ENCODE measurements around the gene MEIS1.

MEIS1 gene

GRCh38 chr2:66539452-66539851 lies 104.5 kb downstream of the MEIS1 start:
- DNase-seq, result no peak

DNA sequence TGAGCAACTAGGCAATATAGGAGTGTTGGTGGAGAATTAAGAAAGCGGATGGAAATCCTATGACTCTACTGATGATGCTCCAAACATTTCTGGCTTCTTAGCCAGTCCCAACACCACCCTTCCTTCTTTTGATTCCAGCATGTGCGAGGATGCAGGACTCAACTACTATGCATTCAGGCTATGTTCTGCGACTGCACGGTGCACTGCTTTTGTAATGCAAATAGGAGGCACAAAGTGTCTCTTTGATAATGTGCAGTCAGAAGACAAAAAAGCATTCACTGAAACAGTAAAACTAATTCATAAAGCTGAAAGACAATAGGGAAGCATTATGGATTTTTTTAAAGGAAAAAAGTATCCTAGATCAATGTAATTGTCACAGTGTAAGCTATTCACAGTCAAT lies 106.7 kb downstream of the MEIS1 start:
- no peak for DNase-seq

GRCh38 chr2:66543257-66543767 lies 108.4 kb downstream of the MEIS1 start:
- DNase-seq, result no peak

GRCh38 chr2:66544258-66544657 lies 109.3 kb downstream of the MEIS1 start:
- no peak for DNase-seq

DNA sequence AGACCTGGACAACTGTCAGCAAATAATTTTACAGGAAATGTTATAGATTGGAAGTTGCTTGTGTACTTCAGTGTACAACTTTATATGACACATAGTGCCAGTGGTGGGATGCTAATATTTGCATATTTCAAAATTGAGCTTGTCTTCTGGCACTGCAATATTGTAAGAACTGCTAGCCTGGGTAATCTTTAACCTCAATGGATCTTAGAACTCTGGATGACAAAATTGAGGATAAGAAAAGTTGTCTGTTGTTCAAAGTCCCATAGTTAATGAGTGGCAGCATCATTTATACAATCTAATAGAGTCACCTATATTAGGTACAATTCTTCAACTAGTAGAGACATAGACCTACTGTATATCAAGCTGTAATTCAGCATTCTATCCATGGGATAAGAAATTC lies 110.3 kb downstream of the MEIS1 start:
- DNase-seq, result no peak

GRCh38 chr2:66547118-66547517 lies 112.2 kb downstream of the MEIS1 start:
- no peak for DNase-seq

GRCh38 chr2:66547887-66548286 lies 113.0 kb downstream of the MEIS1 start:
- DNase-seq, result no peak

DNA sequence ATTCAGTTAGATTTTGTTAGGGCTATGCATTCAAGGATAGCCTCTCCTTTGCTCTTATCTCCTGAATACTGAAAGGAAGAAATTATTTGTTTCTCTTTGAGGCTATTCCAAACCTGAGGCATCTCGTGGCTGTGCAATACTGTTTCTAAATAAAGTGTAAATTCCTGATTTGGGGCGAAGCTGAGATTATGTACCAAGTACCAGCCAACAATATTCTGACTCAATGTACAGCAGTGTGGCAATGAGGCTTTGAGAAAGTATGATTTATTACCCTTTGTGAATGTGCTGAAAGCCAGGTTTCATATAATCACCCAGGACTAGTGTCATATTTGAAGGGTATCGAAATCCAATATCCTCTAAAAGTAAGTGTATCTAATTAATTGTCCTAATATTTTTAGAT lies 113.5 kb downstream of the MEIS1 start:
- DNase-seq, result no peak

DNA sequence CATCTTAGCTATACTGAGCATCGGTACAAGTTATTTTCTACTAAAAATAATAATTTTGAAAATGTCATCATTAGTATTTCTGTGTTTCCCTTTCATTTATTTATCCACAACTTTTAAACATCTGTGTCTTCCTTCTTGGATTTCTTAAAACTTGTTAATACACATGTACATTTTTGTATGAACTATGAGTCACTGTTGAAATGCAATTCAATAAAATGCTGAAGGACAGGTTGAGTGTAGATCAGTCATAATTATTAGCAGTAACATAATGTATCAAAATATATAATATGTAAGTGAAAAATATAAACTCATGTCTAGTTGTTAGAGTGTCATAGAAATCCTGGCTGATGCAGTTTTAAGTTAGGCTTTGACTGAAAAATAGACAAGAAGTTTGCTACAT lies 115.9 kb downstream of the MEIS1 start:
- no peak for DNase-seq

- no peak for DNase-seq
Measured at GRCh38 chr2:66553370-66553769, 118.4 kb downstream of the MEIS1 start.

- DNase-seq, result no peak
Measured at GRCh38 chr2:66555091-66555490, 120.2 kb downstream of the MEIS1 start.

DNA sequence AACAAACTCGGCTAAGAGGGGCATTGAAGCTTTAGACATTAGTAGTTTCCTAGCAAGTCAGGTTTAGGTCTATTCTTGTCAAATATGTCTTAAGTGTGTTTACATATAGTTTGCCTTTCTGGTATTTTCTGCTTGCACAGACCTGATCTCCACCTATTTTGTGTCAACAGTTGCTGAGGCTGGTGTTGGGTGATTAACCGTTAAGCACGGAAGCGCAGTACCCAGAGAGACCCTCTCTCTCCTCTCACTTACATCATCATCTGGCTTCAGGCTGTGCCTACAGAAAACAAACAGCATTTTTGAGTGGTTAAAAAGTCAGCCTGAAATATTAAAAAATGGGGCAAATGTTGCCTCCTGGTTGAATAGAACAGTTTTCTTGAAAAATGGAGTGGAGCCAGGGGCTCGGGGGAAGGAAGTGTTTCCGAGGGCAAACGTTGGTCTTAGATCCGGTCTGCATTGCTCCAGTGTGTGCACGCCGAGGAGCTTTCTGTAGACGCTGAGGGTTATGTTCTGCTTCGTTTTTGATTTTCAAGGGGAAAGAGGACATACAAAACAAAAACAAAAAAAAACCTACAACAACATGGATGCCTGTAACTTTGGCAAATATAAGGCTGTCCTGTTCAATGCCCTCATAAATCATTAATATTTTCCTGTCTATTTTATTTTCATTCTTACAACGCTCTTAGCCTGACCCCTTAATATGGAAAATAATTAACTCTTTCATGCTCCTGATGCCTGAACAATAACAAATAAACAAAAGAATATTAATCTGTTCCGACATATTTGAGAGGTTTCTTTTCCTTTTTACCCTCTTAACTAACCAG lies 120.8 kb downstream of the MEIS1 start:
- DNase-seq, result no peak

DNA sequence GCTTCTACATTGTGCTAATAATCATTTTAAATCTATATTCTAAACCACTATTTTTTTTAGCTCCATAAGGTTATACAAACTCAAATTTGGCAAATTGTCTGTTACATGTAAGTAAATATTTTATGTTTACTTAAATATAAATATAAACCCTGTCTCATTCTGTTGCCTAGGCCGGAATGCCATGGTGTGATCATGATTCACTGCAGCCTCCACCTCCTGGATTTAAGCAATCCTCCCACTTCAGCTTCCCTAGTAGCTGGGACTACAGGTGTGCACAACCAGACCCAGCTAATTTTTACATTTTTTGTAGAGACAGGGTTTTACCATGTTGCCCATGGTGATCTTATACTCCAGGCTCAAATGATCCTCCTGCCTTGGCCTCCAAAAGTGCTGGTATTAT lies 124.7 kb downstream of the MEIS1 start:
- DNase-seq, result no peak

- no peak for DNase-seq
Measured at GRCh38 chr2:66560683-66561082, 125.8 kb downstream of the MEIS1 start.

GRCh38 chr2:66561645-66562303 lies 126.8 kb downstream of the MEIS1 start:
- DNase-seq, result no peak

DNA sequence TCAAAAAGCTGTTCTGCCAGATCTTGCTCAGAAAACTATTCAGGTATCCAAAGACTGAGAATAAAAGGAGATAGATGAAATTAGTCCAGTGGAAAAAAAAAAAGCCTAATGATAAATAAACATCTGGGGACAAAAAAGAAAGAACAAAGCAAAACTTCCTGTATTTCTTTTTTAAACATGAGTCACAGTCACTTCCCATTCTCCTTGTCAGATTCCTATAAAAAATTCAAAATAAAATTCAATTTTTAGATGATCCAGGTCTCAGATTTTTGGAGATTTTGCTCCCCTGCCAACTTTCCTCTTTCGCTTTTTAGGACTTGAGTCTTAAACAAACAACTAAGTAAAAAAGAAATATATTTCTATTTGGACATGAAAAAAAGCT lies 127.4 kb downstream of the MEIS1 start:
- no peak for DNase-seq

DNA sequence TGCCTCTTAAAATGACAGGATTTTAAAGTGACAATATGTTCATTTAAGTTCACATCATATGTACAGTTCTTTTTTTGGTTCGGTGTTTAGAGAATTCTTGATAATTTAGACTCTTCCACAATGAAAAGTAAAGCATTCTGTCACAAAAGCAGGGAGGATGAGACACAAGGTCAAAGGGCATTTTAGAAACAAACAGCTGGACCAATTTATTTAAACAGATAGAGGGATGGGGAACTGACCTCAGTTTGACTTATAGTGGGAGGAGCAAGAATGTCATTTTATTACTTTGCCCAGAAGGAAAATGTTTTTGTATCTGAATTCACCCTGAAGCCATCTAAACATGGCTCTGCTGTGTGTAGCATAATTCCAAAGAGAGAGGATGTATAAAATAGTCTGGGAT lies 128.5 kb downstream of the MEIS1 start:
- DNase-seq, result no peak

GRCh38 chr2:66565291-66565690 lies 130.4 kb downstream of the MEIS1 start:
- DNase-seq, result no peak

- no peak for DNase-seq
Measured at GRCh38 chr2:66566726-66567399, 131.9 kb downstream of the MEIS1 start.

DNA sequence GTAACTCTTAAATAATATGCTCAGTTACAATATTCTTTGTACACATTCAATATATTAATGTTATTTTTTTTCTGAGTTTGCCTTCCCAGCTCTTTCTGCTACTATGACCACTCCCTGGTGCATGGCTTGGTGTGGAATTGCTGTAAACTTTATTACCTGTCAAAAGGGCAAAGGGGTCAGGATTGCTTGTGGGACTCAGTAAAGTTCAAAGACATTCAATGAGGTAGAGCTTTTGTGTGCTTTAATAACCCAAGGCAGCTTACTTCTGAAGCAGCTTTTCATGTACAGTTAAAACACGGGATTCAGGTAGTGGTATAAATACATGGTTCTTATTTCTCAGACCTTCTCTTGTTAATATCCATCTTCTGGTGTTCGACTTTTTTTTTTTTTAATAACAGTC lies 132.8 kb downstream of the MEIS1 start:
- no peak for DNase-seq

GRCh38 chr2:66568650-66569300 lies 133.8 kb downstream of the MEIS1 start:
- DNase-seq, result no peak

DNA sequence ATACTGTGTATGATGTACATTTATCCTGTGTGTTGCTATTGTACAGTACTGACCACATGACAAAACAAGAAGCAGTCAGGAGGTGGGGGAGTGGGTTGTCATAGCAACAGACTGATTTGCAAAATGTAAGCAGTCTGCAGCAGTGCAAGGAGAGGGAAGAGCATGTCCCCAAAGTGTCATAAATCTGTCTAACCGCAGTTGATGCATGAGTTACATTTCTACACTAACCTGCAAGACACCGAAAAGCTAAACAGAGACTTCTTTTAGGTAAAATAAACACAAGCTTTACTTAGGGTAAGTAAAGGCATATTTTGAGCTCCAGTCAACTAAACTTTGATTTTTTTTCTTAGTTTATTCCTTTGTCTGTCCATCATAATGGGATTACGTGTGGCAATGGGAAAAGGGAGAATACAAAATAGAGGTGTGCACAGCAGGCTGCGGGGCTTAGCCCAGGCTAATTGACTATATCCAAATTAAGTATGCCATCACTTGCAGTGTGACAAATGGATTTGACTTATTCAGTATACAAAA lies 134.5 kb downstream of the MEIS1 start:
- no peak for DNase-seq

GRCh38 chr2:66569974-66570373 lies 135.0 kb downstream of the MEIS1 start:
- no peak for DNase-seq

Measured in activated T-cell treated with anti-CD3 and anti-CD28 coated beads for 4 hours (primary cell).